ENCODE results near the gene CDH23. TPM values are rescaled to one million over a fixed set of nuclear protein-coding genes. Genes with fewer than 3 reads are reported as not detected.

CDH23 gene
- polyA plus RNA-seq, 1 donor (not counting 4 experiments of a cell fraction or from before 2014, with no cell fraction given), result 0.01 TPM

DNA sequence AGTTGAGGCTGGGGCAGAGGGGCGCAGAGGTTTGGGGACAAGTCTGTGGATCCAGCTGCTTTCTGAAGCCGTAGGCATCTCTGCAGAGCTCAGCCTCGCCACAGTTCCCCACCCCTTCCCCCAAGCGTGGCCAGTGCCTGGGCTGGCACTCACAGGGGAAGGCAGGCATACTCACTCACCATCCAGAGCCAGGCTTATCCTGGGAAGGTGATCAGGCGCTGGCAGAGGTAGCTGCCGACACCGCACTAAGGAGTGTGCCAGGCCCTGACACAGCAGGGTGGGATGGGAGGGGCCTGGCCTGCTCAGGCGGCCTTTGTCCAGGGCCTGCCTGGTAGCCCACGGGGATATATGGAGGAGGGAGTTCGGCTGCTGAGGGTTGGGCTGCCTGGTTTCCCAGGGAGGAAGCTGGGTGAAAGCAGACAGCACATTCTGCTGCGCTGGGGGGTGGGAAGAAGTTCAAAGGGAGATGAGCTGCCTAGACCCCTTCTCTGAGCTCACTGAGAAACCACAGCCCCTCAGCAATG lies 360.7 kb downstream of the CDH23 start:
- H3K4me2 ChIP-seq (ENCODE audit: control insufficient read depth, extremely low read depth, insufficient read depth, low read depth, low read length), result peak overlapping the region; percentile 42
- peak; percentile 23 for FAIRE-seq
- no peaks in the 10 kb centered on the region for H3K79me2 ChIP-seq (ENCODE audit: control insufficient read depth, insufficient read depth, low read length)
- no peaks in the 10 kb centered on the region for H3K9me1 ChIP-seq (ENCODE audit: control insufficient read depth, extremely low read depth, insufficient read depth, low read length)
- H4K20me1 ChIP-seq (ENCODE audit: control insufficient read depth, extremely low read depth, insufficient read depth, low read length), result no peaks in the 10 kb centered on the region
- H3K4me1 ChIP-seq (ENCODE audit: control insufficient read depth, extremely low read depth, insufficient read depth, low read length), result peaks cover 29% of the 10 kb centered on the region
- dilution Hi-C loops (cut with MboI; ENCODE audit: extremely low pct_ligation_motif_present, low sequenced_read_pairs), result no loop called here
- H2AFZ ChIP-seq (ENCODE audit: control insufficient read depth, low read length), result peak overlapping the region; percentile 34
- H3K36me3 ChIP-seq (ENCODE audit: control insufficient read depth in 2 of 2, extremely low read depth in 1 of 2, insufficient read depth in 2 of 2, low read length in 2 of 2), result peaks cover 2 to 5% of the 10 kb centered on the region in 2 experiments
- TF ChIP-seq EZH2 (IDR thresholded peaks at IDR 0.05; ENCODE audit: low read length), result no peak
- TF ChIP-seq, protein P1, sequence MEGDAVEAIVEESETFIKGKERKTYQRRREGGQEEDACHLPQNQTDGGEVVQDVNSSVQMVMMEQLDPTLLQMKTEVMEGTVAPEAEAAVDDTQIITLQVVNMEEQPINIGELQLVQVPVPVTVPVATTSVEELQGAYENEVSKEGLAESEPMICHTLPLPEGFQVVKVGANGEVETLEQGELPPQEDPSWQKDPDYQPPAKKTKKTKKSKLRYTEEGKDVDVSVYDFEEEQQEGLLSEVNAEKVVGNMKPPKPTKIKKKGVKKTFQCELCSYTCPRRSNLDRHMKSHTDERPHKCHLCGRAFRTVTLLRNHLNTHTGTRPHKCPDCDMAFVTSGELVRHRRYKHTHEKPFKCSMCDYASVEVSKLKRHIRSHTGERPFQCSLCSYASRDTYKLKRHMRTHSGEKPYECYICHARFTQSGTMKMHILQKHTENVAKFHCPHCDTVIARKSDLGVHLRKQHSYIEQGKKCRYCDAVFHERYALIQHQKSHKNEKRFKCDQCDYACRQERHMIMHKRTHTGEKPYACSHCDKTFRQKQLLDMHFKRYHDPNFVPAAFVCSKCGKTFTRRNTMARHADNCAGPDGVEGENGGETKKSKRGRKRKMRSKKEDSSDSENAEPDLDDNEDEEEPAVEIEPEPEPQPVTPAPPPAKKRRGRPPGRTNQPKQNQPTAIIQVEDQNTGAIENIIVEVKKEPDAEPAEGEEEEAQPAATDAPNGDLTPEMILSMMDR (optimal IDR thresholded peaks at IDR 0.05 in 1 of 3, IDR thresholded peaks at IDR 0.05 in 1 of 3, conservative IDR thresholded peaks at IDR 0.05 in 1 of 3; ENCODE audit: extremely low read depth in 1 of 3, insufficient read depth in 2 of 3, low read length in 3 of 3), result no peak
- H3K9ac ChIP-seq (ENCODE audit: control insufficient read depth, extremely low read depth, insufficient read depth, low read length), result no peak overlapping the region
- H3K27me3 ChIP-seq (ENCODE audit: control insufficient read depth, extremely low read depth, insufficient read depth, low read length), result no peaks in the 10 kb centered on the region
- no peak overlapping the region for H3K4me3 ChIP-seq (ENCODE audit: control insufficient read depth in 2 of 3, extremely low read depth in 1 of 3, insufficient read depth in 2 of 3, low read depth in 1 of 3, low read length in 3 of 3)
- no peak for DNase-seq (ENCODE audit: low read depth, low spot score)
- H3K27ac ChIP-seq (ENCODE audit: control insufficient read depth, insufficient read depth, low read length), result no peak overlapping the region
- no peaks in the 10 kb centered on the region for H3K9me3 ChIP-seq (ENCODE audit: control insufficient read depth, low read depth, low read length)

DNA sequence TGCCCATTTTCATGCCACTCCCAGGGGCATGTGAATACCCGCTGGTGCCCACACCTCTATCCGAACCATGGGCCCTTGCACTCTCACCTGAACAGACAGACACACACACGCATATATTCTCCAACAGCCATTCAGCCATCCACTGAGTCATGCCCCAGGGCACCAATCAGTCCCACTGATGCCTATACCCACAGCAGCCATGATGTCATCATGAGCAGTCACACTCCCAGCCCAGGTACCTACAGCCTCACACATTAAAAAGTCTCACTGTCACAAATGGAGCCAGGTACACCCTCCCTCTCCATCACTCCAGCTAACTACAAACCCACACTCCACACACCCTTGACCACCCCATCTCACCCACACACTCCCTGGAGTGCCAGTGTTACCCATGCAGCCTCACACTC lies 364.4 kb downstream of the CDH23 start:
- peaks cover 2 to 5% of the 10 kb centered on the region in 2 experiments for H3K36me3 ChIP-seq (ENCODE audit: control insufficient read depth in 2 of 2, extremely low read depth in 1 of 2, insufficient read depth in 2 of 2, low read length in 2 of 2)
- peak overlapping the region; percentile 22 for H3K4me2 ChIP-seq (ENCODE audit: control insufficient read depth, extremely low read depth, insufficient read depth, low read depth, low read length)
- H3K4me1 ChIP-seq (ENCODE audit: control insufficient read depth, extremely low read depth, insufficient read depth, low read length), result peaks cover 34% of the 10 kb centered on the region
- H3K27me3 ChIP-seq (ENCODE audit: control insufficient read depth, extremely low read depth, insufficient read depth, low read length), result no peaks in the 10 kb centered on the region
- H3K27ac ChIP-seq (ENCODE audit: control insufficient read depth, insufficient read depth, low read length), result peak overlapping the region; percentile 37
- no peaks in the 10 kb centered on the region for H3K79me2 ChIP-seq (ENCODE audit: control insufficient read depth, insufficient read depth, low read length)
- no peak overlapping the region for H2AFZ ChIP-seq (ENCODE audit: control insufficient read depth, low read length)
- no peaks in the 10 kb centered on the region for H3K9me3 ChIP-seq (ENCODE audit: control insufficient read depth, low read depth, low read length)
- H3K4me3 ChIP-seq (ENCODE audit: control insufficient read depth in 2 of 3, extremely low read depth in 1 of 3, insufficient read depth in 2 of 3, low read depth in 1 of 3, low read length in 3 of 3), result no peak overlapping the region
- no peak overlapping the region for H3K9ac ChIP-seq (ENCODE audit: control insufficient read depth, extremely low read depth, insufficient read depth, low read length)
- FAIRE-seq, result peak; percentile 84
- H4K20me1 ChIP-seq (ENCODE audit: control insufficient read depth, extremely low read depth, insufficient read depth, low read length), result no peaks in the 10 kb centered on the region
- dilution Hi-C loops (cut with MboI; ENCODE audit: extremely low pct_ligation_motif_present, low sequenced_read_pairs), result no loop called here
- DNase-seq (ENCODE audit: low read depth, low spot score), result no peak
- no peaks in the 10 kb centered on the region for H3K9me1 ChIP-seq (ENCODE audit: control insufficient read depth, extremely low read depth, insufficient read depth, low read length)
- no peak for TF ChIP-seq EZH2 (IDR thresholded peaks at IDR 0.05; ENCODE audit: low read length)
- TF ChIP-seq, protein P1 (optimal IDR thresholded peaks at IDR 0.05 in 1 of 3, IDR thresholded peaks at IDR 0.05 in 1 of 3, conservative IDR thresholded peaks at IDR 0.05 in 1 of 3; ENCODE audit: extremely low read depth in 1 of 3, insufficient read depth in 2 of 3, low read length in 3 of 3), result no peak
